Activated CD8-positive, alpha-beta T cell treated with anti-CD3 and anti-CD28 coated beads for 36 hours (primary cell): ENCODE results near the gene ELF4. TPM values are rescaled to one million over a fixed set of nuclear protein-coding genes. Genes with fewer than 3 reads are reported as not detected.

Source experiments
- ATAC-seq: fragments of 200-7000 bp; cut with Tn5 transposase; one replicate; pipeline ENCODE4 v1.10.0; 2021; ENCODE audit warnings: mild to moderate bottlenecking, moderate library complexity
- CTCF ChIA-PET: fragments of 350-600 bp; sonication (Branson Sonifier 250); formaldehyde crosslinking; loops from one replicate; lab custom pipeline; 2021; ENCODE audit warnings: antibody characterized with exemption; lab: Charles Lee
- POLR2A ChIA-PET: fragments of 350-600 bp; sonication (Branson Sonifier 250); formaldehyde crosslinking; loops from one replicate; lab custom pipeline; 2021; ENCODE audit warnings: antibody characterized with exemption; lab: Charles Lee
- DNase-seq: peaks from one replicate; pipeline ENCODE4 v3.0.0-alpha.2; 2020
- H3K27ac Mint-ChIP-seq: one replicate; pipeline ENCODE4 v1.8.0; 2021; ENCODE audit warnings: mild to moderate bottlenecking, mixed read lengths
- H3K27me3 Mint-ChIP-seq: one replicate; pipeline ENCODE4 v1.8.0; 2021; ENCODE audit warnings: mixed read lengths
- H3K36me3 Mint-ChIP-seq: one replicate; pipeline ENCODE4 v1.8.0; 2021; ENCODE audit warnings: low read depth, mixed read lengths
- H3K4me1 Mint-ChIP-seq: one replicate; pipeline ENCODE4 v1.8.0; 2021; ENCODE audit warnings: low read depth, mixed read lengths
- H3K4me3 Mint-ChIP-seq: one replicate; pipeline ENCODE4 v1.8.0; 2021; ENCODE audit warnings: mild to moderate bottlenecking, moderate library complexity, mixed read lengths
- H3K9me3 Mint-ChIP-seq: one replicate; pipeline ENCODE4 v1.8.0; 2021; ENCODE audit warnings: mixed read lengths
- intact Hi-C: fragments of 100-400 bp; cut with micrococcal nuclease; formaldehyde crosslinking; loops from one replicate; pipeline ENCODE4 v1.10.0; 2022
- total RNA-seq, 2 experiments: library from RNA; stranded (reverse); gene quantifications; one replicate each; pipeline ENCODE4 v1.2.3, GENCODE V29; 2021
- TF ChIP-seq, protein P1 (sequence below): fragments of 200-600 bp; IDR thresholded peaks from one replicate; pipeline ENCODE4 v1.8.0; 2022; ENCODE audit warnings: antibody characterized with exemption, mild to moderate bottlenecking

ELF4 gene
- total RNA-seq, 2 experiments from 2014 or later: 17.5 TPM

- Mint-ChIP-seq H3K4me1 (peaks cover 47% of the 10 kb centered on the region), H3K4me3 (no peak overlapping the region), H3K36me3 (peaks cover 9% of the 10 kb centered on the region), H3K27ac (peak overlapping the region; percentile 25), H3K9me3 (no peaks in the 10 kb centered on the region), H3K27me3 (no peaks in the 10 kb centered on the region)
- DNase-seq (peak; percentile 69), ATAC-seq (no peak)
- CTCF ChIA-PET: interaction anchor here (0.6 to 5.3 kb wide), 32 partner anchors 8 to 178 kb away, joined by 3 to 87 read pairs (median 5); partner anchors contain the start of genes AIFM1, ELF4 and RAB33A
- intact Hi-C loops: loop anchor here (5.0 kb wide), 2 partner anchors 92 to 112 kb away; partner anchors contain the start of gene RAB33A
- POLR2A ChIA-PET: interaction anchor here (0.9 to 4.0 kb wide), 5 partner anchors 12 to 41 kb away, joined by 3 to 26 read pairs (median 4); no protein-coding TSS in a partner anchor
- TF ChIP-seq, protein P1, sequence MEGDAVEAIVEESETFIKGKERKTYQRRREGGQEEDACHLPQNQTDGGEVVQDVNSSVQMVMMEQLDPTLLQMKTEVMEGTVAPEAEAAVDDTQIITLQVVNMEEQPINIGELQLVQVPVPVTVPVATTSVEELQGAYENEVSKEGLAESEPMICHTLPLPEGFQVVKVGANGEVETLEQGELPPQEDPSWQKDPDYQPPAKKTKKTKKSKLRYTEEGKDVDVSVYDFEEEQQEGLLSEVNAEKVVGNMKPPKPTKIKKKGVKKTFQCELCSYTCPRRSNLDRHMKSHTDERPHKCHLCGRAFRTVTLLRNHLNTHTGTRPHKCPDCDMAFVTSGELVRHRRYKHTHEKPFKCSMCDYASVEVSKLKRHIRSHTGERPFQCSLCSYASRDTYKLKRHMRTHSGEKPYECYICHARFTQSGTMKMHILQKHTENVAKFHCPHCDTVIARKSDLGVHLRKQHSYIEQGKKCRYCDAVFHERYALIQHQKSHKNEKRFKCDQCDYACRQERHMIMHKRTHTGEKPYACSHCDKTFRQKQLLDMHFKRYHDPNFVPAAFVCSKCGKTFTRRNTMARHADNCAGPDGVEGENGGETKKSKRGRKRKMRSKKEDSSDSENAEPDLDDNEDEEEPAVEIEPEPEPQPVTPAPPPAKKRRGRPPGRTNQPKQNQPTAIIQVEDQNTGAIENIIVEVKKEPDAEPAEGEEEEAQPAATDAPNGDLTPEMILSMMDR: peak; percentile 72
These were observed 30.4 kb downstream of the ELF4 start for GRCh38 chrX:130079824-130080406.

DNA sequence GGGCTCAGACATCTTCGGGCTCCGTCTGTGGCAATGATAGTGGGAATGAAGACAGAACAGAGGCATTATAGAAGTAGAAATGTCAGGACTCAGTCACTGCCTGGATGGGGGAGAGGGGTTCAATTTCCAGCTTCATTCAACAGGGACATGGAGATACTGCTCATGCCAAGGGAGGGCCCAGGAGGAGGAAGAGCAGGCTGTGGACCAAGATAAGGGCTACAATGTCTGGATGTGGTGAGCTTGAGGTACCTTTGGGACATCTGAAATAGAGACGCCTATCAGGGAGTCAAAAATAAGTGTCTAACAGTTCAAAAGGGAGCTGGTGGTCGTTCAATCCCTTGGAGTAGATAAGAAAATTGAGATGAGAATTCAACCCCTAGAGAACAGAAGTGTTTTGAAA, 34.5 kb downstream of the ELF4 start:
- TF ChIP-seq, protein P1: no peak

GRCh38 chrX:130072345-130072740, 38.0 kb downstream of the ELF4 start:
- ChIA-PET POLR2A (no interaction called here), CTCF (interaction anchor here (1.8 kb wide), 1 partner anchor 467 kb away, joined by 4 read pairs; no protein-coding TSS in a partner anchor)
- no peak for ATAC-seq
- H3K27ac Mint-ChIP-seq: no peak overlapping the region
- intact Hi-C loops: no loop called here
- no peaks in the 10 kb centered on the region for H3K9me3 Mint-ChIP-seq
- TF ChIP-seq, protein P1: no peak
- H3K27me3 Mint-ChIP-seq: no peaks in the 10 kb centered on the region
- no peak overlapping the region for H3K4me3 Mint-ChIP-seq
- no peaks in the 10 kb centered on the region for H3K4me1 Mint-ChIP-seq
- DNase-seq: no peak
- H3K36me3 Mint-ChIP-seq: peaks cover 9% of the 10 kb centered on the region

More for the DNA sequence above, 34.5 kb downstream of the ELF4 start:
- POLR2A ChIA-PET: interaction anchor here (0.6 kb wide), 1 partner anchor 43 kb away, joined by 3 read pairs; no protein-coding TSS in a partner anchor
- DNase-seq (no peak), ATAC-seq (no peak)
- no peaks in the 10 kb centered on the region for H3K27me3 Mint-ChIP-seq
- H3K9me3 Mint-ChIP-seq: no peaks in the 10 kb centered on the region
- peaks cover 10% of the 10 kb centered on the region for H3K36me3 Mint-ChIP-seq
- no peak overlapping the region for H3K4me3 Mint-ChIP-seq
- intact Hi-C loops: no loop called here
- CTCF ChIA-PET: no interaction called here
- no peak overlapping the region for H3K27ac Mint-ChIP-seq
- H3K4me1 Mint-ChIP-seq: peaks cover 12% of the 10 kb centered on the region

DNA sequence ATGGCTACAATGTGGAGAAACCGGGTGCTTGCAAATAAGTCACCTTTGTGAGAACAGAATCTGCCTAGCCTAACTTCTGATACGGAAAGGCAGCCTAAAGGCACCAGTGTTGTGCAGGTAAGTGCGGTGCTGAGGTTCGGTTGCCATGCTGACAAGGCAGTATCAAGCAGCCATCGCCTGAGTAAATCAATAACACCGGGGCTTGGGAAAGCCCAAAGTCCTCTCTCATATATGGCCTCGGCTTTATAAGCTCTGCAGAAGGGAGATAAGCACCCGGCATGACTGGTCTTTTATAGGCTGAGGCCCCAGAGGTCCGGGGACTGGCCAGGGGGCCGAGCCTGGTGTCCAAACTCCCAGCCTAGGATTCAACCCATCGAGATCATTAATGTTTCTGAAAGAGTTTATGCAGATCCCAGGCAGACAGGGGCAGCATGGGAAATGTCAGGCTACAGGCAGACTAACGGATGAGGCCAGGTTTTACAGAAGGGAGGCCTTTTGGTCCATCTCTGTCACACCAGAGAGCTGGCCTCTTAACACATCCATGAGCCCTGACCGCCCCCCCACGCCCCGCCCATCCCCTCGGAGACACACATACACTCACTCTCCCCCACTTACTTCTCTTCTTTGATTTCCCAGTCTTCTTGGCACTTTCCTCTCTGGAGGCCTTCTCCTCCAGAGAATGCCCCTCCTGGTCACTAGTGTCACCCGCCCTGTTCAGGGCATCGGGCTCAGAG, 38.5 kb downstream of the ELF4 start:
- no peak for ATAC-seq
- TF ChIP-seq, protein P1: no peak
- peaks cover 13% of the 10 kb centered on the region for H3K36me3 Mint-ChIP-seq
- no peak for DNase-seq
- CTCF ChIA-PET: interaction anchor here (1.8 kb wide), 1 partner anchor 467 kb away, joined by 4 read pairs; no protein-coding TSS in a partner anchor
- no peaks in the 10 kb centered on the region for H3K27me3 Mint-ChIP-seq
- H3K4me3 Mint-ChIP-seq: no peak overlapping the region
- no peaks in the 10 kb centered on the region for H3K4me1 Mint-ChIP-seq
- H3K27ac Mint-ChIP-seq: no peak overlapping the region
- H3K9me3 Mint-ChIP-seq: no peaks in the 10 kb centered on the region
- intact Hi-C loops: no loop called here
- POLR2A ChIA-PET: no interaction called here
